Measurements from ENCODE around the gene TMUB1.
A peak's percentile ranks its signal among the peaks of the same experiment; 100 is the strongest.

The TMUB1 gene

GRCh38 chr7:151120896-151121295, 37.6 kb upstream of the TMUB1 start:
- DNase-seq, result no peak

- no peak for DNase-seq
Observed at GRCh38 chr7:151119902-151120301, 36.6 kb upstream of the TMUB1 start.

- DNase-seq, result no peak
Observed at GRCh38 chr7:151119055-151119415, 35.7 kb upstream of the TMUB1 start.

GRCh38 chr7:151118108-151119054, 35.1 kb upstream of the TMUB1 start:
- no peak for DNase-seq

GRCh38 chr7:151117565-151117964, 34.3 kb upstream of the TMUB1 start:
- DNase-seq, result no peak

GRCh38 chr7:151116603-151117440, 33.5 kb upstream of the TMUB1 start:
- DNase-seq, result no peak

GRCh38 chr7:151115836-151116418, 32.6 kb upstream of the TMUB1 start:
- no peak for DNase-seq

- no peak for DNase-seq
Observed at GRCh38 chr7:151115121-151115835, 32.0 kb upstream of the TMUB1 start.

GRCh38 chr7:151114151-151115090, 31.1 kb upstream of the TMUB1 start:
- DNase-seq, result no peak

GRCh38 chr7:151113344-151114150, 30.3 kb upstream of the TMUB1 start:
- DNase-seq, result no peak

- peak; percentile 54 for DNase-seq
Observed at GRCh38 chr7:151110941-151111645, 27.8 kb upstream of the TMUB1 start.

- DNase-seq, result no peak
Observed at GRCh38 chr7:151110236-151110940, 27.1 kb upstream of the TMUB1 start.

GRCh38 chr7:151109094-151110048, 26.1 kb upstream of the TMUB1 start:
- no peak for DNase-seq

- no peak for DNase-seq
Observed at GRCh38 chr7:151107882-151108281, 24.6 kb upstream of the TMUB1 start.

GRCh38 chr7:151104411-151105235, 21.3 kb upstream of the TMUB1 start:
- DNase-seq, result no peak

- DNase-seq, result no peak
Observed at GRCh38 chr7:151103973-151104372, 20.7 kb upstream of the TMUB1 start.

- no peak for DNase-seq
Observed at GRCh38 chr7:151102991-151103390, 19.7 kb upstream of the TMUB1 start.

Data from NCI-H146 (cell line).